ENCODE measurements around the gene ACOX1.

- TF ChIP-seq GATA3 (IDR thresholded peaks at IDR 0.05; ENCODE audit: low read depth, low read length) (no peak), GATA2 (IDR thresholded peaks at IDR 0.05; ENCODE audit: low read depth, low read length) (no peak)
Observed at GRCh38 chr17:75892556-75893224, 86.3 kb downstream of the ACOX1 start.
